Left ventricle myocardium inferior (tissue), 1 donor: ENCODE results near the gene EIPR1. TPM values are rescaled to one million over a fixed set of nuclear protein-coding genes. Genes with fewer than 3 reads are reported as not detected.
"Not testable (repeated sequence)": the region's sequence is repeated elsewhere in the genome, so short reads cannot be mapped to it uniquely, and the experiment has no call there.

Source experiments
- DNase-seq: peaks from one replicate; pipeline ENCODE4 v3.0.0-alpha.2; 2020
- H3K27ac ChIP-seq: fragments of 200-600 bp; replicated peaks from 2 replicates; pipeline ENCODE4 v1.8.0; 2021
- H3K27me3 ChIP-seq: fragments of 200-600 bp; 2 replicates; pipeline ENCODE4 v1.8.0; 2021; ENCODE audit warnings: low read depth
- H3K36me3 ChIP-seq: fragments of 200-600 bp; 2 replicates; pipeline ENCODE4 v1.8.0; 2021
- H3K4me1 ChIP-seq: fragments of 200-600 bp; 2 replicates; pipeline ENCODE4 v1.8.0; 2021
- H3K4me3 ChIP-seq: fragments of 200-600 bp; 2 replicates; pipeline ENCODE4 v1.8.0; 2021; ENCODE audit warnings: mild to moderate bottlenecking, moderate library complexity
- H3K9me3 ChIP-seq: fragments of 200-600 bp; replicated peaks from 2 replicates; pipeline ENCODE4 v1.8.0; 2021
- intact Hi-C: fragments of 100-400 bp; cut with micrococcal nuclease; formaldehyde crosslinking; loops from one replicate; pipeline ENCODE4 v1.11.0; 2022
- total RNA-seq: library from RNA; stranded (reverse); fragmentation: NEBNext Ultra II Directional; extraction: Animal tissue kit (Norgen Biotek cat#: 25700); gene quantifications from one replicate; pipeline ENCODE4 v1.2.1, GENCODE V29; 2021
- TF ChIP-seq, protein P1 (sequence below): fragments of 200-600 bp; IDR thresholded peaks from 2 replicates; pipeline ENCODE4 v1.8.0; 2021; ENCODE audit warnings: antibody characterized with exemption, mild to moderate bottlenecking, borderline replicate concordance
- donor health status: DM: no; HTN: yes; CAD: no; lungs with severe emphysema.

The EIPR1 gene
- total RNA-seq, 1 donor from 2014 or later = 12.2 TPM

DNA sequence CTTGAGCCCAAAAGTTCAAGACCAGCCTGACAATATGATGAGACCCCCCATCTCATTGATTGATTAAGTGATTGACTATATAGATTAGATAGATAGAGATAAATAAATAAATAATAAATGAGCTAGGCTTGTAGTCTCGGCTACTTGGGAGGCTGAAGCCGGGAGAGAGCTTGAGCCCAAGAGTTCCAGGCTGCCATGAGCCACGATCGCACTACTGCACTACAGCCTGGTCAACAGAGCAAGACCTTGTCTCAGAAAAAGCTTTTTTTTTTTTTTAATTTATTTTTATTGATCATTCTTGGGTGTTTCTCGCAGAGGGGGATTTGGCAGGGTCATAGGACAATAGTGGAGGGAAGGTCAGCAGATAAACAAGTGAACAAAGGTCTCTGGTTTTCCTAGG lies 12.4 kb downstream of the EIPR1 start:
- TF ChIP-seq, protein P1, sequence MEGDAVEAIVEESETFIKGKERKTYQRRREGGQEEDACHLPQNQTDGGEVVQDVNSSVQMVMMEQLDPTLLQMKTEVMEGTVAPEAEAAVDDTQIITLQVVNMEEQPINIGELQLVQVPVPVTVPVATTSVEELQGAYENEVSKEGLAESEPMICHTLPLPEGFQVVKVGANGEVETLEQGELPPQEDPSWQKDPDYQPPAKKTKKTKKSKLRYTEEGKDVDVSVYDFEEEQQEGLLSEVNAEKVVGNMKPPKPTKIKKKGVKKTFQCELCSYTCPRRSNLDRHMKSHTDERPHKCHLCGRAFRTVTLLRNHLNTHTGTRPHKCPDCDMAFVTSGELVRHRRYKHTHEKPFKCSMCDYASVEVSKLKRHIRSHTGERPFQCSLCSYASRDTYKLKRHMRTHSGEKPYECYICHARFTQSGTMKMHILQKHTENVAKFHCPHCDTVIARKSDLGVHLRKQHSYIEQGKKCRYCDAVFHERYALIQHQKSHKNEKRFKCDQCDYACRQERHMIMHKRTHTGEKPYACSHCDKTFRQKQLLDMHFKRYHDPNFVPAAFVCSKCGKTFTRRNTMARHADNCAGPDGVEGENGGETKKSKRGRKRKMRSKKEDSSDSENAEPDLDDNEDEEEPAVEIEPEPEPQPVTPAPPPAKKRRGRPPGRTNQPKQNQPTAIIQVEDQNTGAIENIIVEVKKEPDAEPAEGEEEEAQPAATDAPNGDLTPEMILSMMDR = no peak
- intact Hi-C loops = no loop called here
- Histone ChIP-seq H3K4me3 (no peak overlapping the region), H3K9me3 (no peaks in the 10 kb centered on the region), H3K27me3 (no peaks in the 10 kb centered on the region), H3K36me3 (no peaks in the 10 kb centered on the region), H3K4me1 (no peaks in the 10 kb centered on the region), H3K27ac (no peak overlapping the region)
- no peak for DNase-seq

DNA sequence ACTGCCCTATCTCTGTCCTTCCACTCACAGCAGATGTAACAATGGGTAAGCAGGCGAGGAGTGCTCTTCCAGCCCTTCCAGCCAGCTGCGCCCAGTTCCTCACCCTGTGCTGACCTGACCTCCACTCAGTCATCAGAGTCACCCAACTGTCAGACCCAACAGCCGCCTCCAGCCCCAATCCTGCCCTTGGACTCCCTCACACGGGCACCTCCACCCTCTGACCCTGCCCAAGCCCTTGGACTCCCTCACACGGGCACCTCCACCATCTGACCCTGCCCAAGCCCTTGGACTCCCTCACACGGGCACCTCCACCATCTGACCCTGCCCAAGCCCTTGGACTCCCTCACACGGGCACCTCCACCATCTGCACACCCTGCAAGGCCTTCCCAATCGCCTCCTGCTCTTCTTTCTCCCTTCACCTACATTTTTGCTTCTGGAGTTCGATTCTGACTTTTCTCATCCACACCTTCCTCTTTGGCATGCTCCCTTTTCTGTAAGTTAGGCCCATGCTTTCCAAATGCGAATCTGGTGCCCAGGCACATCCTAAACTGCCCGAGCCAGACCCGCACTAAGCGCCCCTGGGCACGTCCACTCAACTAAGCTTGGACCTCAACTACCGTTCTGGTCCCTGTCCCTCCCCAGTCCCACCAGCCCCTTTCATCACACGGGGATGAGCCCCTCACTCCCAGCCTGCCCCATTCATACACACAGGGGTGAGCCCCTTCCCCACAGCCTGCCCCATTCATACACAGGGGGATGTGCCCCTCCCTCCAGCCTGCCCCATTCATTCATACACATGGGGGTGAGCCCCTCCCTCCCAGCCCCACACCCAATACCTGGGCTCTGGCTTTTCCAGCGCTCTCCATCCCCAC lies 15.9 kb downstream of the EIPR1 start:
- H3K9me3 ChIP-seq = no peaks in the 10 kb centered on the region
- no peak for DNase-seq
- no peaks in the 10 kb centered on the region for H3K27me3 ChIP-seq
- H3K27ac ChIP-seq = no peak overlapping the region
- H3K4me3 ChIP-seq = no peak overlapping the region
- TF ChIP-seq, protein P1 = no peak
- no peaks in the 10 kb centered on the region for H3K36me3 ChIP-seq
- intact Hi-C loops = no loop called here
- peaks cover 5% of the 10 kb centered on the region for H3K4me1 ChIP-seq

DNA sequence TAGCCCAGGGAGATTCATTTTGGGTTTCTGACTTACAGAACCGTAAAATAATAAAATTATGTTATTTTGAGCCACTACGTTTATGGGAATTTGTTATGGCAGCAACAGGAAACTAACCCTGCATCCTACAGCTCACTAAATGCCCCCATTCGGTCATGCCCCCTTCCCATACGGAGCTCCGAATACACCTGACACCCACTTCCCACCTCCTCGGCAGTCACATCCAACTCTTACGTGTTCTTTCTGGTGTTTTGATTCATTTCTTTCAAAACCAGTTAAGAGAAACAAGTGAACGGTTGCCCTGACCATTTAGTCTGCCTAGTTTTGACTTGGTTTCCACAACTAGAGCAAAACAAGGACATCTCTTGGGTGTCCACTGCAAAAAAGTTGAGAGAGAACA lies 19.7 kb downstream of the EIPR1 start:
- H3K36me3 ChIP-seq = peaks cover 2% of the 10 kb centered on the region
- TF ChIP-seq, protein P1 = no peak
- intact Hi-C loops = no loop called here
- H3K4me3 ChIP-seq = no peak overlapping the region
- H3K9me3 ChIP-seq = no peaks in the 10 kb centered on the region
- no peak overlapping the region for H3K27ac ChIP-seq
- no peaks in the 10 kb centered on the region for H3K27me3 ChIP-seq
- H3K4me1 ChIP-seq = peaks cover 12% of the 10 kb centered on the region
- DNase-seq = no peak

DNA sequence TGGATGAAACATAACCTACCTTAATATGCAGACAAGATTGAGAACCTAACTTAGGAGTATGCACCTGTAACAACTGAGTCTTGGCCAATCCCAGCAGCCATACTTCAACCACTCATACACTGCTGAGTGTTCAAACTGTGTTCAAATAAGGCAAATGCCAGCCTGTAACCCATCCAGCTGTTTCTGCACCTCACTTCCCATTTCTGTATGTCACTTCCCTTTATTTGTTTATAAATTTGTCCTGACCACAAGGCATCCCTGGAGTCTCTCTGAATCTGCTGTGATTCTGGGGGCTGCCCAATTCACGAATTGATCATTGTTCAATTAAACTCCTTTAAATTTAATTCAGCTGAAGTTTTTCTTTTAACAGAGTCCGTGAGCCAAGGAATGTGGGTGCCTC lies 20.2 kb downstream of the EIPR1 start:
- intact Hi-C loops, H3K27ac ChIP-seq, H3K27me3 ChIP-seq, H3K9me3 ChIP-seq, DNase-seq, H3K4me3 ChIP-seq, H3K36me3 ChIP-seq: not testable (repeated sequence)
- H3K4me1 ChIP-seq = peaks cover 12% of the 10 kb centered on the region

DNA sequence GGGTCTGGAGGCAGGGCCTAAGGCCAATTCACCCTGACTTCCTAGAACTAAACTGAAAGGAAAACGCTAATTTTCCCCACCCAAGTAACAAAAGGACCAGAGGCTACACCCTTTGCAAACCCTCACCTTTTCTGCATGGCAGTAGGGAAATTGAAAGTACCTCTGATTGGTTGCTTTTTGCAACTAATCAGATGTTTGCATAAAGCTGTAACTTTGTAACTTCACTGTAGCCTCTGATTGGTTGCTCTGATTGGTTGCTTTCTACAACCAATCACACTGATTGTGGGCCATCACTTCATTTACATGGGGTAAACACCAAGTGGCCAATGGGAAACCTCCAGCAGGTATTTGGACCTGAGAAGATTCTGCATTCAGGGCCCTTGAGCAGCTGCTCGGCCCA lies 20.8 kb downstream of the EIPR1 start:
- H3K4me3 ChIP-seq = no peak overlapping the region
- peaks cover 12% of the 10 kb centered on the region for H3K4me1 ChIP-seq
- intact Hi-C loops = no loop called here
- DNase-seq = no peak
- no peaks in the 10 kb centered on the region for H3K9me3 ChIP-seq
- TF ChIP-seq, protein P1 = no peak
- H3K36me3 ChIP-seq = peaks cover 10% of the 10 kb centered on the region
- H3K27ac ChIP-seq = no peak overlapping the region
- H3K27me3 ChIP-seq = no peaks in the 10 kb centered on the region

DNA sequence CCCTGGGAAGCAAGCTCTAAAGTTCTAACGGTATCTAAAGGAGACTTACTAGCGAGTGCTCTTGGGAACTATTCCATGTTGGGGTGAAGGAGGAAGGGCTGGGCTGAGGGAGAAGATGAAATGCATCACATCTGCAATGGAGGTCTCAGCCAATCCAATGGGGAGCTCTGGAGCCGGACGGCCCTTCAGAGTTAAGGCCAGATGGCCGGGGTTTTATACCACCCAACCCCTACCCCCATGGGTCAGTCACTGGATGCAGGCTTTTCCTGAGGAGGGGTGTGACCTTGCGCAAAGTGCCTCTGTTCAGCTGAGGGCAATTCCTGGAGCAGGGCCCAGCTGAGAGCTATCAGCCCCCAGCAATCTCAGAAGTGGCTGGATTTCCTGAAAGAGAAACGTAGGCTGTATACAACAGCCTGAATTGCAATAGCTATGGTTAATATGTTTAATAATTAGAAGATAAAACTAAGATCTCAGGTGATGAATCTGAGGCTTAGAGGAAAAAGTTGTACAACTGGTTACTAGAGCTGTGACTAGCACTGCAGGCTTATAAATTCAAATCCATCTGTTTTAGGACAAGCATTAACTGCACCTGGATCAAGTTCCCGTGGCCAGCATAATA lies 21.6 kb downstream of the EIPR1 start:
- intact Hi-C loops = no loop called here
- no peak overlapping the region for H3K27ac ChIP-seq

More for the DNA sequence above, 21.6 kb downstream of the EIPR1 start:
- TF ChIP-seq, protein P1 = no peak
- H3K4me3 ChIP-seq = no peak overlapping the region
- peaks cover 16% of the 10 kb centered on the region for H3K36me3 ChIP-seq
- no peaks in the 10 kb centered on the region for H3K27me3 ChIP-seq
- H3K9me3 ChIP-seq = no peaks in the 10 kb centered on the region
- DNase-seq = no peak
- peaks cover 12% of the 10 kb centered on the region for H3K4me1 ChIP-seq
